ENCODE results near the gene CP. TPM values are rescaled to one million over a fixed set of nuclear protein-coding genes. Genes with fewer than 3 reads are reported as not detected.
A peak's percentile ranks its signal among the peaks of the same experiment; 100 is the strongest.

Gene CP
- total and polyA plus RNA-seq, 9 of the 15 experiments (the other 6 are each of a cell fraction or from before 2014, with no cell fraction given) = 0.30 to 0.75 TPM; not detected in 7

DNA sequence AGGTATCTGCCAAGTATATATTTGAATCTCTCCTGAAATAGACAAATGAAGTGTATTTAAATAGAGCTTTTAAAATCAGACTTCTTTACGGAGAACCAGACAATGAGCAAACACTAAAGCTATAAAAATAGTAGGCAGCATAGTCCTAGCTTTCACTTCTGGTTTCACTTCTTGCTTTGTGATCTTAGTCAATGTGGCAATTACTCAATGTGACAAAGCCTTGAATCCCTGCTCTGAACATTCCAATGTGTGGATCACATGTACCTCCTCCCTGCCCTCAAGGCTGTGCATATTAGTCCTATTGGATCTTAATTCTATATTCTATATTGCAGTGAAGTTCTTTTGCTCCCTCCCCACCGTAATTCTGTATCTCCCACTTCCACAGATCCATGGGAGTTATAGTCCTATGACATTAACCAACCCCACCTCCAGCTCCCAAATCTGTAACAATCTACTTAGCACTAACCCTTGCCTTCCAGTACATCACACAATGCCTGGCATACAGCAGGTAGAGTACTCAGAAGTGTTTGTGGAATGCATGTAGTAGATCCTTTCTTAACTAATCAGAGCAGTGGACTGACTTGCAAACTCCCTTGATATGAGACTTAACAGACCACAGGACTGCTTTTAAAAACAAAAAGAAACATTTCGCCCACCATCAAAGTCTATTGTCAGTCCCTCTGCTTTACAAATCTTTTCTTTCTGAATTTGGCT, 24.3 kb upstream of the CP start:
- TF ChIP-seq LARP7 (IDR thresholded peaks at IDR 0.05) (no peak), MEIS2 (IDR thresholded peaks at IDR 0.05; ENCODE audit: partially characterized antibody) (peak; percentile 16), MTF1 (CRISPR knock-in tag; IDR thresholded peaks at IDR 0.05; ENCODE audit: borderline replicate concordance) (no peak), SMC3 (conservative IDR thresholded peaks at IDR 0.05; ENCODE audit: insufficient read depth, low read depth, low read length) (no peak), ZNF436 (CRISPR knock-in tag; IDR thresholded peaks at IDR 0.05) (no peak)
- TF ChIP-seq, protein P1, sequence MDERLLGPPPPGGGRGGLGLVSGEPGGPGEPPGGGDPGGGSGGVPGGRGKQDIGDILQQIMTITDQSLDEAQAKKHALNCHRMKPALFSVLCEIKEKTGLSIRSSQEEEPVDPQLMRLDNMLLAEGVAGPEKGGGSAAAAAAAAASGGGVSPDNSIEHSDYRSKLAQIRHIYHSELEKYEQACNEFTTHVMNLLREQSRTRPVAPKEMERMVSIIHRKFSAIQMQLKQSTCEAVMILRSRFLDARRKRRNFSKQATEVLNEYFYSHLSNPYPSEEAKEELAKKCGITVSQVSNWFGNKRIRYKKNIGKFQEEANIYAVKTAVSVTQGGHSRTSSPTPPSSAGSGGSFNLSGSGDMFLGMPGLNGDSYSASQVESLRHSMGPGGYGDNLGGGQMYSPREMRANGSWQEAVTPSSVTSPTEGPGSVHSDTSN (CRISPR knock-in tag; IDR thresholded peaks at IDR 0.05; ENCODE audit: low read depth) = no peak
- TF ChIP-seq, protein P1 (tag; conservative IDR thresholded peaks at IDR 0.05; ENCODE audit: low read depth) = peak; percentile 72
- TF ChIP-seq, protein P2, sequence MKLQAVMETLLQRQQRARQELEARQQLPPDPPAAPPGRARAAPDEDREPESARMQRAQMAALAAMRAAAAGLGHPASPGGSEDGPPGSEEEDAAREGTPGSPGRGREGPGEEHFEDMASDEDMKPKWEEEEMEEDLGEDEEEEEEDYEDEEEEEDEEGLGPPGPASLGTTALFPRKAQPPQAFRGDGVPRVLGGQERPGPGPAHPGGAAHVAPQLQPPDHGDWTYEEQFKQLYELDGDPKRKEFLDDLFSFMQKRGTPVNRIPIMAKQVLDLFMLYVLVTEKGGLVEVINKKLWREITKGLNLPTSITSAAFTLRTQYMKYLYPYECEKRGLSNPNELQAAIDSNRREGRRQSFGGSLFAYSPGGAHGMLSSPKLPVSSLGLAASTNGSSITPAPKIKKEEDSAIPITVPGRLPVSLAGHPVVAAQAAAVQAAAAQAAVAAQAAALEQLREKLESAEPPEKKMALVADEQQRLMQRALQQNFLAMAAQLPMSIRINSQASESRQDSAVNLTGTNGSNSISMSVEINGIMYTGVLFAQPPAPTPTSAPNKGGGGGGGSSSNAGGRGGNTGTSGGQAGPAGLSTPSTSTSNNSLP (IDR thresholded peaks at IDR 0.05; ENCODE audit: borderline replicate concordance, low read depth, low read length) = no peak
- POLR2A ChIA-PET = interaction anchor here (0.7 to 0.9 kb wide), 2 partner anchors 85 to 807 kb away, joined by 3 to 5 read pairs; no protein-coding TSS in a partner anchor
- H3K4me3 ChIP-seq = no peak overlapping the region

More for the DNA sequence above, 24.3 kb upstream of the CP start:
- CTCF ChIA-PET (ENCODE audit: low intra/inter-chr PET ratio) = interaction anchor here (0.6 kb wide), 2 partner anchors 12 to 53 kb away, joined by 3 read pairs; no protein-coding TSS in a partner anchor
- Histone ChIP-seq H3K4me2 (ENCODE audit: insufficient read depth, low read length) (no peak overlapping the region), H3K79me2 (ENCODE audit: control insufficient read depth, insufficient read depth, low read length) (no peaks in the 10 kb centered on the region), H3K27ac (ENCODE audit: extremely low read depth, low read depth, low read length) (no peak overlapping the region), H3K9ac (ENCODE audit: insufficient read depth in 1 of 2, low read depth in 2 of 2, low read length in 2 of 2) (no peak overlapping the region), H4K20me1 (replicated peaks; ENCODE audit: control insufficient read depth, insufficient read depth, low read length) (no peaks in the 10 kb centered on the region), H3K9me3 (replicated peaks; ENCODE audit: control insufficient read depth, insufficient read depth, low read depth, low read length) (no peaks in the 10 kb centered on the region), H3K36me3 (ENCODE audit: control insufficient read depth, insufficient read depth, low read length) (no peaks in the 10 kb centered on the region), H3K27me3 (ENCODE audit: control insufficient read depth in 2 of 2, insufficient read depth in 2 of 2, low read length in 2 of 2) (no peaks in the 10 kb centered on the region; a peak in 2 of 5 replicates), H3K4me1 (replicated peaks in 1 of 2; ENCODE audit: control insufficient read depth in 2 of 2, insufficient read depth in 2 of 2, low read length in 2 of 2) (peaks cover 0 to 4% of the 10 kb centered on the region in 2 experiments; a peak in 2 of 5 replicates), H3K9me1 (ENCODE audit: control insufficient read depth, insufficient read depth, low read length) (no peaks in the 10 kb centered on the region), H2AFZ (ENCODE audit: low read depth, low read length) (no peak overlapping the region)
- FAIRE-seq = no peak
- no peak for ATAC-seq
- in situ Hi-C loops (cut with MboI) = no loop called here
- no peak for DNase-seq (ENCODE audit: extremely low read depth in 1 of 4, low spot score in 3 of 4)
- intact Hi-C loops (cut with micrococcal nuclease) = no loop called here
- BruUV-seq (replicated peaks) = no TSS peak
- WGBS (ENCODE audit: insufficient coverage, low coverage, missing lambda C conversion rate) = 2% methylated on average over 3 of the region's 3 CpGs
